Transverse colon (tissue), 4 donors: ENCODE results near the gene RNASEH1.

ENCODE experiments used
- POLR2A ChIP-seq: fragments of 450-650 bp; IDR thresholded peaks from one replicate; pipeline ENCODE4 v1.6.1; 2016; ENCODE audit warnings: antibody characterized with exemption, mild to moderate bottlenecking, moderate library complexity
- POLR2AphosphoS5 ChIP-seq, 3 donors: sonication (generic); formaldehyde crosslinking; IDR thresholded peaks; one replicate each; pipeline ENCODE4 v1.6.1; 2016; ENCODE audit warnings: antibody characterized with exemption in 3 of 3
- TF ChIP-seq, protein P1 (sequence below), 5 experiments: fragments of 200-600 bp in 3 of 5; fragments of 450-650 bp in 2 of 5; sonication (generic) in 3 of 5; IDR thresholded peaks; 1 replicate in 2 of 5; 2 replicates in 3 of 5; pipeline ENCODE4 v1.5.1; 2016 to 2017; ENCODE audit warnings: antibody characterized with exemption in 5 of 5, inconsistent platforms in 3 of 5, mild to moderate bottlenecking in 2 of 5, moderate library complexity in 1 of 5

DNA sequence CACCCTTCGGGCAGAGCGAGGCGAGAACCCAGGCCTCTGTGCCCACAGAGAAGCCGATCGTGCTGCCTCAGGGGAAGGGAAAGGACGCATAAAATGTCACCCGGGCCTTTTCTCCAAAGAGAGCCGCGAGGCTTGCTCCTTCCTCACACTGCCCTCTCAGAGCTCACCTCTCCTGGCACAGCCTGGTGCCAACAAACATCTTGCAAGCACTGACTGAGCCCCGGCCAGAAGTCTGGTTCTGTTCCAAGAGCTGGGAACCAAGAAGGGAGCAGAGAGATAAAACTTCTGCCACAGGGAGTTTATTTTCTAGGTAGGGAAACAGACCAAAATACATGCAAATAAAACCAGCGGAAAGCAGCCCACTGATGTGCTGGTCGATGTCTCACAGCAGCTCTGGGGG lies 25.2 kb downstream of the RNASEH1 start:
- TF ChIP-seq, protein P1, sequence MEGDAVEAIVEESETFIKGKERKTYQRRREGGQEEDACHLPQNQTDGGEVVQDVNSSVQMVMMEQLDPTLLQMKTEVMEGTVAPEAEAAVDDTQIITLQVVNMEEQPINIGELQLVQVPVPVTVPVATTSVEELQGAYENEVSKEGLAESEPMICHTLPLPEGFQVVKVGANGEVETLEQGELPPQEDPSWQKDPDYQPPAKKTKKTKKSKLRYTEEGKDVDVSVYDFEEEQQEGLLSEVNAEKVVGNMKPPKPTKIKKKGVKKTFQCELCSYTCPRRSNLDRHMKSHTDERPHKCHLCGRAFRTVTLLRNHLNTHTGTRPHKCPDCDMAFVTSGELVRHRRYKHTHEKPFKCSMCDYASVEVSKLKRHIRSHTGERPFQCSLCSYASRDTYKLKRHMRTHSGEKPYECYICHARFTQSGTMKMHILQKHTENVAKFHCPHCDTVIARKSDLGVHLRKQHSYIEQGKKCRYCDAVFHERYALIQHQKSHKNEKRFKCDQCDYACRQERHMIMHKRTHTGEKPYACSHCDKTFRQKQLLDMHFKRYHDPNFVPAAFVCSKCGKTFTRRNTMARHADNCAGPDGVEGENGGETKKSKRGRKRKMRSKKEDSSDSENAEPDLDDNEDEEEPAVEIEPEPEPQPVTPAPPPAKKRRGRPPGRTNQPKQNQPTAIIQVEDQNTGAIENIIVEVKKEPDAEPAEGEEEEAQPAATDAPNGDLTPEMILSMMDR (IDR thresholded peaks at IDR 0.05): no peak
- TF ChIP-seq POLR2A: no peak
- TF ChIP-seq POLR2AphosphoS5 (IDR thresholded peaks at IDR 0.05): no peak
